HG02884 (cell line): ENCODE data around the gene MOCS1.
"Not testable (repeated sequence)": the region's sequence is repeated elsewhere in the genome, so short reads cannot be mapped to it uniquely, and the experiment has no call there.

ENCODE experiments used
- ATAC-seq: cut with Tn5 transposase; IDR thresholded peaks from one replicate; pipeline ENCODE4 v1.9.1; 2021; ENCODE audit warnings: mild to moderate bottlenecking, moderate library complexity; ENCODE audit not compliant: unreplicated experiment

MOCS1 gene

DNA sequence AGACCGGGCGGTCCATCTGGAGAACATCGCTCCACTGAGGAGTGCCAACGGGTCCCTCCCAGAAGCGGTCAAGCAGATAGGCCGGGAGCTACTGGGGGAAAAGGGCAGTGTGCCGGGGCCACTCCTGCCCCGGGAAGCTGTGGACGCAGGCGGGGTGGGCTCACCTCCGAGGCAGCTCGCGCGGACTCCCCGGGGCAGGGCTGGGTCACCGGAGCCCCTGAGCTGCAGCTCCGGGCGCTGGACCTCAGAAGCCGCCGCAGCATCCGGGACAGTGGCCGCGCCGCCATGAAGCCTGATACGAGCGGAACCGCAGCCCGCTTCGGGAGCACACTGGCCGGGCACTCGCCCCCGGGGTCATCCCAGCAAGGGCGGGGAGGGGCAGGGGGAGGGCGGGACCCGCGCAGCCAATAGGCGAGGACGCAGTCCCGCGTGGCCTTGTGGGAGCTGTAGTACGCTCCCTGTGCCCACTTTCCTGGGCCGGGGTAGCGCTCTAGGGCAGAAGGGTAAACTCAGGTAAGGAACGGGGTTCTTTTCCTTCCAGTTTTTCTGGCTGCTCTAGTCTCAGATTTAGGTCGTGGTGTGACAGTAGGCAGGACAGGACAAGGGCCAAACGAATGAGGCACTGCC is at the start of gene MOCS1:
Gene MOCS1 (minus strand): TSS at position 332 of the 627 bp plus-strand sequence. CDS start 45 bp downstream, at position 287.
- no peak for ATAC-seq

DNA sequence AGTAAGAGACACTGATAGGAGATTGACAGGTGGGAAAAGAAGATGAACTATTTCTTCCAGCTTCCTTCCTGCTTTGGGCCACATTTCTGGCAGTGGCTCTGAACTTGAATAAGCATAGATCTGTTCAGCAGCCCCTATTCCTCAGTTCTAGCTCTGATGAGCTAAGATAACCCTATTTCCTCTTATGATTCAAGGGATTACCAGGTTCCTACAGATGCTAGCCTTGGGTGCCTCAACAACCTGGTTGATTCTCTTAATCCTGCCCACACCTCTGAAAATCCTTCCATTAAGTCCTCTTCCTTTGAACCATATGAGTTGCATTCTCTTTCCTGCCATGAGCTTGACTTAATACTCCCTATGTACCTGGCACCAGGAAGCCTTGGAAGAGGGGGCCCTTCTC is 49.8 kb upstream of the MOCS1 start:
- ATAC-seq, result no peak

GRCh38 chr6:39983193-39983592 is 48.9 kb upstream of the MOCS1 start:
- ATAC-seq, result no peak

- no peak for ATAC-seq
Observed at GRCh38 chr6:39982720-39983119, 48.5 kb upstream of the MOCS1 start.

GRCh38 chr6:39980839-39981580 is 46.7 kb upstream of the MOCS1 start:
- no peak for ATAC-seq

DNA sequence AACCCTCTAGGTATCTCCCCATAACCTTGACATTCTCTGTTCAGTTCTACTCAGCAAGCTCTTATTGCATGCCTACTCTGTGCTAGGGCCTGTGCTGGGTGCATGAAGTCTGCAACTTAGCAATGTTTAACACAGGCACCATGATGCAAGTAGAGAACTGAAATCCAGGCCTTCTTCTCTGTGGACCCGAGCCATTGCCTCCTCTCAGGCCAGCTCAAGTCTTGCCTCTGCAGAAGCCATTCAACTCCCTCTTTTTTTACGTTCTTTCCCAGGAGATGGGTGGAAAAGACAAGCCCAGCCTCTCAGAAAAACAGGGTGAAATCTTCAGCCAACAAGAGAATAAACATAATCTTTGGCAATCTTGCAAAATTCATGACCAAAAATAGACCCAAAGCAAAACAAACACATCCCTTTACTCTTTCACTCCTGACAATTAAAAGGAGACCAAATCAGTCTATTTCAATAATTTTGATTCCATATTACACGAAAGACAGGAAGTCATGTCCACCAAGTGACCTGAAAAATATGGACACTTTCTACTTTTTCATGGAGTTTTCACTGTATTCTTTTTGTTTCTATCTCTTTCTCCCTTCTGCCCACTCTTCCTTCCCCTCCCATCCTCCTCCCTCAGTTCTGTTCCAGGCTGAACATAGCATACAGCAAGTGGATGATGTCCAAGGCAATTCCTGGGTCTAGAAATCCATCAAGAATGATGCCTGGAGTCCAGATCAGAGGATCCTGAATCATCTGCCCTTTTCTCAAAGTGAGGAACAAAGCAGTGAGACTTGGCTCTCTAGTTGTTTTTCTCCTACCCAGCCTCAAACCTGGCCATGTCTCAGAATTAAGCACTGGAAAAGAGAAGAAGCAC is 45.4 kb upstream of the MOCS1 start:
- no peak for ATAC-seq

DNA sequence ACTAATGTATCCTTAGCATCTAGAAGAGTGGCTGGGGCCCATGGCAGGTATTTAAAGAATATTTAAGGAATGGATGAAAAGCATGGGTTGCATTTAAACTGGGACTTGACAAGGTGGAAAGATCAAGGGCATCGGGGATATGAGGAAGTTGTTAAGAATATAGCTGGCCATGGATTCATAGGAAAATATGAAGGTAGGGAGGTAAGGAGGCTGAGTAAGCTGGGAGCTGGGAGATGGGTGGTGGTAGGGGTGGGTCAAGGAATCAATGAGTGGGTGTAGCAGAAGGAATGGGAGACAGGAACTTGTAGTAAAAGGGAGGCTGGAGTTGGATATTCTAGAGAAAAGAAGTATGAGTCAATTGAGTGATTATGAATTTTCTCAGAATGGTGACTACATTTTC is 44.0 kb upstream of the MOCS1 start:
- ATAC-seq, result no peak

DNA sequence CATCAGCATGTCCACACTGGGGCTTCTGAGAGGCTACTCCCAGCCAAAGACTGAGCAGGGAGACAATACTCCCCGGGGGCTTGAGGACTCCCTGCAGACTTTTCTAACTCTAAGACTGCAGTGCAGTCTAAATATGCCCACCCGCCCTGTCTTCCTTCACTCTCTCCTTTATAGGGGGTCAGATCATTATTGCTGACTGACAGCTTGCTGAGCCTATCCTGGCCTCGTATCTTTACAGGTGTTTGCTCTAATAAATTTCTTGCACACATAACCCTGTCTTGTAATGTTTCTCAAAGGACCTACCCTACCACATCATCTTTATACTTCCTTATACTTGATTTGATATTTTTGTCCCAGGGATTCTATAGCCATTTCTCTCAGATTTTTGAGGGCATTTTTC is 39.4 kb upstream of the MOCS1 start:
- ATAC-seq, result no peak

DNA sequence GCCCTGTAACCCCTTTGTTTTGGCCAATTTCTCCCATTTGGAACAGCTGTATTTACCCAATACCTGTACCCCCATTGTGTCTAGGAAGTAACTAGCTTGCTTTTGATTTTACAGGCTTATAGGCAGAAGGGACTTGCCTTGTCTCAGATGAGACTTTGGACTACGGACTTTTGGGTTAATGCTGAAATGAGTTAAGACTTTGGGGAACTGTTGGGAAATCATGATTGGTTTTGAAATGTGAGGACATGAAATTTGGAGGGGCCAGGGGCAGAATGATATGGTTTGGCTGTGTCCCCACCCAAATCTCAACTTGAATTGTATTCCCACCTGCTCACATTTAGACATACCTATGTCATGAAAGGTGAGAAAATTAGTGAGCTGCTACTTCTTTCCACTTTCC is 38.5 kb upstream of the MOCS1 start:
- not testable (repeated sequence) for ATAC-seq

DNA sequence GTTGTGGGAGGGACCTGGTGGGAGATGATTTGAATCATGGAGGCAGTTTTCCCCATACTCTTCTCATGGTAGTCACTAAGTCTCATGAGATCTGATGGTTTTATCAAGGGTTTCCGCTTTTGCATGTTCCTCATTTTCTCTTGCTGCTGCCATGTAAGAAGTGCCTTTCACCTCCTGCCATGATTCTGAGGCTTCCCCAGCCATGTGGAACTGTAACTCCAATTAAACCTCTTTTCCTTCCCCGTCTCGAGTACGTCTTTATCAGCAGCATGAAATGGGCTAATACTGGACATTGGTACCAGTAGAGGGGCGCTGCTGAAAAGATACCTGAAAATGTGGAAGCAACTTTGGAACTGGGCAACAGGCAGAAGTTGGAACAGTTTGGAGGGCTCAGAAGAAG is 36.9 kb upstream of the MOCS1 start:
- not testable (repeated sequence) for ATAC-seq

GRCh38 chr6:39965751-39966150 is 31.5 kb upstream of the MOCS1 start:
- ATAC-seq, result no peak

DNA sequence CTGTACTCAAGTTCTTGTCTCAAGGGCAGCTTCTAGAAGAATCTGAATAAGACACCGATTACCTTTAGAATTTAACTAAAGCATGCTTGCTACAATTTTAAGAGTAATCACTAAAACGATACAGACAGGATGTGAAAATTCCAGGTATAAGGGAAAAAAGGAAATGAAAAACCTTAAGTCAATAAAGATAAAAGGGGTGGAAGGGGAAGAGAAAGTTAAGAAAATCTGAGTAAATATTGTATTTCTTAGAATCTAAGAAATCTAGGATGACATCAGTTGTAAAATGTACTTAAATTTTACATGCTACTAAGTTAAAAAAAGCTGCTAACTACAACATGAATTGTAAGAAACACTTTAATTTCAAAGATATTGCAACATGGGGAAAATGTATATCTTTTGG is 30.3 kb upstream of the MOCS1 start:
- ATAC-seq, result no peak

DNA sequence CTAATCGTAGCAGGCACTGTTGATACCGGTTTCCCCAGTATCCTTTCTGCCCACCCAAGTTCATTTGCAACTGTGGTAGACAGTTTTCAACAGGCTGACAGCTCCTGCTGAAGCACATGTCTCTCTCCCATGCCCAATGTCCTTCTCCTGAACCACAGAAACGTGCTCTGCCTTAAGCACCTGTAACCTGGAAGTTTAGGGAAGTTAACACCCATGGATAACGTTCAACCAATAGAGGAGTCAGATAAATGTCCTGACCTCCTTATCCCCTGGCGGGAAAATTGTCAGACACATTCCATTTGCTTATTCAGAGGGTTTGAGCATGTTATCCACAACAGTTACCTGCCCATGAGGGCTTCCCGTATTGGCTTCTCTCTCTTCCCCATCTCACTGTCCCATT is 29.8 kb upstream of the MOCS1 start:
- ATAC-seq, result no peak

DNA sequence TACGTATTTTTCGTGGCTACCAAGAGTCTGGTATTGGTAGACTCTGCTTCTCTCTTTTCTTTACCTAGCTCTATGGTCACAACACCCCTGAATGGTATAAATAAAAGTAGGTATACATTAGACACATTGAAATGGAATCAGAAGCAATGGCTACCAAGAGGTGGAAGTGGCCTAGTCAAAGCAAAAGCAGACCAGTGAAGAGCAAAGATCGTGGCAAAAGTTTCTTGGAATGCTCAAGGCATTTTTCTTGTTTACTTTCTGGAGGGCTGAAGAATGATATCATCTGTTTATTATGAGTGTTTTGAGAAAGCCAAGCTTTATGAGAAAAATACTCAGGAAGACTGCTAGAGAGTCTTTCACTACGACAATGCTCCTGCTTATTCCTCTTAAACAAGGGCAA is 28.6 kb upstream of the MOCS1 start:
- ATAC-seq, result no peak

DNA sequence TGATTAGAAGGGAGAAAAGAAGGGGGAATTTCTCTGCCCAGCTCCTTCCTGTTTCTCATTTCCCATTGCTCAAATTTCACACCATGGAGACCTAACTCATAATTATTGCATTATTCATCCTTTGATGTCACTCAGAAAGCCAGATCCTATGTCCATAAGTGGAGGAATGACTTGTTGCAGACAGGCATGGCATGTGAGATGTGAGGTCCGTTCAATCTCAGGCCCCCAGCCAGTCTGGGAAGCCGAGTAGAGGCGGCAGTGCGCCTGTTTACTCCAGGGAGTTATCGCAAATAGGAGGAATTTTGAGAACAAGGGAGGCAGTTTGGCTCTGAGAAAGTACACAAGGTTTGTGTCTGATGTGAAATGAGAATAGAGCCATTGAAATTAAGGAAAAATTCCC is 26.9 kb upstream of the MOCS1 start:
- no peak for ATAC-seq

DNA sequence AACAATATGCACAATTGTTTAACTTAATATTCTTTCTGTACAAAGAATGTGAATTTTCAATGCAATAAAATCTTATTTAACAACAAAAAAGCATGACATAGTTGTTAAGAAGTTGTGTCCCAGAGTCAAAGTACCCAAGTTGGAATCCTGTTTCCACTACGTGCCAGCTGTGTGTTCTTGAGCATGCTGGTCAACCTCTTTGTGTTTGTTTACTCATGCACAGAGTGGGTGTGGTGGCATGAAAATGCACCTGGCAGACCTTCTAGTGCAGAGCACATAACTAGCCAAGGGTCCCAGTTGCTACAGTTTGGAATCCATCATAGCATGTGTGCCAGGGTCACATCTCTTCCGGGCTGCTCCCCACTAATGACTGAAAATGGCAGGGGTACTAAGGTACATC is 24.7 kb upstream of the MOCS1 start:
- no peak for ATAC-seq

GRCh38 chr6:39956936-39957335 is 22.7 kb upstream of the MOCS1 start:
- ATAC-seq, result no peak

GRCh38 chr6:39953076-39953618 is 18.9 kb upstream of the MOCS1 start:
- no peak for ATAC-seq

DNA sequence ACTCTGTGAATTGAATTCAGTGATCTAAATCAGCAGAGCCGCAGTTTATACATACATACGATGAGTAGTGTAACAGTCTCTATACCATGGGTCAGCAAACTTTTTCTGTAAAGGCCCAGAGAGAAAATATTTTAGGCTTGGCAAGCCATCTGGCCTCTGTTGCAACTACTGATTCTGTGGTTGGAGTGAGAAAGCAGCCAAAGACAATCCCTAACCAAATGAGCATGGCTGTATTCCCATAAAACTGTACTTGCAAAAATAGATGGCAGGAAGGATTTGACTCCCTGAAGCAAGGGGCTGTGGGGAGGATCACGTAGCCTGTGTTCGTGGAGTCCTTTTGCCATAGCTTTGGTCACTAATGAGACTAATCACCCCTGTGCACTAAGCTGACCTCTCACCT is 17.9 kb upstream of the MOCS1 start:
- no peak for ATAC-seq

- ATAC-seq, result no peak
Observed at GRCh38 chr6:39951716-39952115, 17.5 kb upstream of the MOCS1 start.

GRCh38 chr6:39951191-39951590 is 16.9 kb upstream of the MOCS1 start:
- no peak for ATAC-seq
